Tibial nerve (tissue), 3 donors: ENCODE data around the gene SLC30A2.

Source experiments
- POLR2A ChIP-seq, 2 donors: fragments of 450-650 bp; IDR thresholded peaks; one replicate each; pipeline ENCODE4 v1.6.1; 2017; ENCODE audit warnings: antibody characterized with exemption in 2 of 2, mild to moderate bottlenecking in 2 of 2, moderate library complexity in 2 of 2
- TF ChIP-seq, protein P1 (sequence below), 5 experiments: fragments of 200-600 bp in 3 of 5; fragments of 450-650 bp in 2 of 5; sonication (generic) in 3 of 5; IDR thresholded peaks; one replicate each; pipeline ENCODE4 v1.5.1; 2016 to 2019; ENCODE audit warnings: antibody characterized with exemption in 5 of 5, mild to moderate bottlenecking in 3 of 5, moderate library complexity in 2 of 5

GRCh38 chr1:26034504-26035202 is 11.3 kb downstream of the SLC30A2 start:
- TF ChIP-seq, protein P1, sequence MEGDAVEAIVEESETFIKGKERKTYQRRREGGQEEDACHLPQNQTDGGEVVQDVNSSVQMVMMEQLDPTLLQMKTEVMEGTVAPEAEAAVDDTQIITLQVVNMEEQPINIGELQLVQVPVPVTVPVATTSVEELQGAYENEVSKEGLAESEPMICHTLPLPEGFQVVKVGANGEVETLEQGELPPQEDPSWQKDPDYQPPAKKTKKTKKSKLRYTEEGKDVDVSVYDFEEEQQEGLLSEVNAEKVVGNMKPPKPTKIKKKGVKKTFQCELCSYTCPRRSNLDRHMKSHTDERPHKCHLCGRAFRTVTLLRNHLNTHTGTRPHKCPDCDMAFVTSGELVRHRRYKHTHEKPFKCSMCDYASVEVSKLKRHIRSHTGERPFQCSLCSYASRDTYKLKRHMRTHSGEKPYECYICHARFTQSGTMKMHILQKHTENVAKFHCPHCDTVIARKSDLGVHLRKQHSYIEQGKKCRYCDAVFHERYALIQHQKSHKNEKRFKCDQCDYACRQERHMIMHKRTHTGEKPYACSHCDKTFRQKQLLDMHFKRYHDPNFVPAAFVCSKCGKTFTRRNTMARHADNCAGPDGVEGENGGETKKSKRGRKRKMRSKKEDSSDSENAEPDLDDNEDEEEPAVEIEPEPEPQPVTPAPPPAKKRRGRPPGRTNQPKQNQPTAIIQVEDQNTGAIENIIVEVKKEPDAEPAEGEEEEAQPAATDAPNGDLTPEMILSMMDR (IDR thresholded peaks at IDR 0.05) = no peak
- no peak for TF ChIP-seq POLR2A (IDR thresholded peaks at IDR 0.05)
